B cell (primary cell): ENCODE data around the gene RAI1. TPM values are rescaled to one million over a fixed set of nuclear protein-coding genes. Genes with fewer than 3 reads are reported as not detected.

ENCODE experiments used
- ATAC-seq: fragments of 200-7000 bp; cut with Tn5 transposase; one replicate; pipeline ENCODE4 v1.10.0; 2021; ENCODE audit warnings: low read depth, mild to moderate bottlenecking, moderate number of reproducible peaks, moderate library complexity
- CTCF ChIA-PET: fragments of 350-600 bp; sonication (Branson Sonifier 250); formaldehyde crosslinking; loops from one replicate; lab custom pipeline; 2021; ENCODE audit warnings: antibody characterized with exemption, inconsistent platforms; lab: Charles Lee
- POLR2A ChIA-PET: fragments of 350-600 bp; sonication (Branson Sonifier 250); formaldehyde crosslinking; loops from one replicate; lab custom pipeline; 2021; ENCODE audit warnings: antibody characterized with exemption; lab: Charles Lee
- DNase-seq: peaks from one replicate; pipeline ENCODE4 v3.0.0; 2013
- H2AFZ ChIP-seq: 2 replicates; pipeline ENCODE4 v1.6.1; 2012; ENCODE audit warnings: mild to moderate bottlenecking, low read depth, low read length; ENCODE audit not compliant: insufficient read depth, poor library complexity, severe bottlenecking
- H3K27ac ChIP-seq, 2 donors: 1 replicate in 1 of 2; 2 replicates in 1 of 2; pipeline ENCODE4 v1.5.1; 2012 to 2013; ENCODE audit warnings: low read length in 2 of 2, mild to moderate bottlenecking in 2 of 2, moderate library complexity in 1 of 2
- H3K27me3 ChIP-seq, 4 experiments: fragments of 200-600 bp in 1 of 4; sonication (generic) in 1 of 4; replicated peaks in 1 of 4; 1 replicate in 2 of 4; 2 replicates in 2 of 4; pipeline versions ENCODE4 v1.6.1 to v1.7.0; 2013 to 2016; ENCODE audit warnings: low read length in 3 of 4, mild to moderate bottlenecking in 2 of 4, mixed read lengths in 1 of 4, moderate library complexity in 1 of 4; ENCODE audit not compliant: insufficient read depth in 4 of 4, control insufficient read depth in 3 of 4; ENCODE audit errors: control extremely low read depth in 1 of 4
- H3K36me3 ChIP-seq, 2 experiments: replicated peaks in 1 of 2; 1 replicate in 1 of 2; 2 replicates in 1 of 2; pipeline versions ENCODE4 v1.6.1 to v1.7.1; 2013; ENCODE audit warnings: low read length in 1 of 2; ENCODE audit not compliant: insufficient read depth in 2 of 2, control insufficient read depth in 1 of 2; ENCODE audit errors: control extremely low read depth in 1 of 2, extremely low read depth in 1 of 2
- H3K4me1 ChIP-seq, 2 donors: fragments of 200-600 bp in 1 of 2; sonication (generic) in 1 of 2; 1 replicate in 1 of 2; 2 replicates in 1 of 2; pipeline versions ENCODE4 v1.5.1 to v1.6.1; 2013 to 2017; ENCODE audit warnings: low read length in 2 of 2; ENCODE audit not compliant: control insufficient read depth in 2 of 2, insufficient read depth in 2 of 2
- H3K4me2 ChIP-seq: replicated peaks from 2 replicates; pipeline ENCODE3; 2012; ENCODE audit warnings: mild to moderate bottlenecking, low read depth, low read length; ENCODE audit not compliant: poor library complexity, severe bottlenecking
- H3K4me3 ChIP-seq, 5 experiments: fragments of 200-600 bp in 1 of 5; sonication (generic) in 1 of 5; 1 replicate in 3 of 5; 2 replicates in 2 of 5; pipeline versions ENCODE4 v1.5.1 to v1.7.0; 2011 to 2016; ENCODE audit warnings: low read length in 4 of 5, mild to moderate bottlenecking in 4 of 5, low read depth in 2 of 5, control low read depth in 1 of 5, moderate library complexity in 1 of 5; ENCODE audit not compliant: insufficient read depth in 1 of 5; ENCODE audit errors: control extremely low read depth in 1 of 5, extremely low read depth in 1 of 5
- H3K79me2 ChIP-seq: fragments of 200-600 bp; sonication (generic); one replicate; pipeline ENCODE4 v1.6.0; 2016; ENCODE audit warnings: low read length; ENCODE audit not compliant: control insufficient read depth, insufficient read depth
- H3K9ac ChIP-seq: fragments of 200-600 bp; sonication (generic); 2 replicates; pipeline ENCODE4 v1.6.1; 2017; ENCODE audit warnings: mild to moderate bottlenecking, low read length, moderate library complexity
- H3K9me3 ChIP-seq, 3 donors: one replicate each; pipeline versions ENCODE4 v1.6.1 to v1.7.1; 2013; ENCODE audit warnings: low read length in 2 of 3; ENCODE audit not compliant: control insufficient read depth in 2 of 3, insufficient read depth in 1 of 3; ENCODE audit errors: control extremely low read depth in 1 of 3
- H4K20me1 ChIP-seq: 2 replicates; pipeline ENCODE4 v1.6.0; 2012; ENCODE audit warnings: mild to moderate bottlenecking, low read length; ENCODE audit not compliant: insufficient read depth, control insufficient read depth, poor library complexity, severe bottlenecking
- H3K27ac Mint-ChIP-seq: one replicate; pipeline ENCODE4 v1.8.0; 2021; ENCODE audit warnings: mixed read lengths
- H3K27me3 Mint-ChIP-seq: one replicate; pipeline ENCODE4 v1.8.0; 2021; ENCODE audit warnings: mixed read lengths
- H3K4me1 Mint-ChIP-seq: one replicate; pipeline ENCODE4 v1.8.0; 2021; ENCODE audit warnings: mixed read lengths
- H3K4me3 Mint-ChIP-seq: one replicate; pipeline ENCODE4 v1.8.0; 2021; ENCODE audit warnings: mixed read lengths
- H3K9me3 Mint-ChIP-seq: one replicate; pipeline ENCODE4 v1.8.0; 2022; ENCODE audit warnings: mixed read lengths; ENCODE audit not compliant: insufficient read depth
- EZH2 ChIP-seq: IDR thresholded peaks from 2 replicates; pipeline ENCODE4 v1.6.1; 2012; ENCODE audit warnings: borderline replicate concordance, low read depth, mild to moderate bottlenecking, moderate library complexity, low read length; ENCODE audit not compliant: insufficient read depth, poor library complexity, severe bottlenecking
- WGBS: methylation state at CpG from one replicate; pipeline ENCODE4 v1.1.5; 2013; ENCODE audit warnings: missing lambda C conversion rate; ENCODE audit not compliant: insufficient coverage; 5-methylcytosine and 5-hydroxymethylcytosine counted together
- intact Hi-C: fragments of 100-400 bp; cut with micrococcal nuclease; formaldehyde crosslinking; loops from one replicate; pipeline ENCODE4 v1.10.0; 2022
- polyA plus RNA-seq: library from polyadenylated mRNA; depleted of rRNA; stranded (reverse); fragments of >200 nt; gene quantifications from 2 replicates; pipeline ENCODE4 v1.2.3, GENCODE V29; 2012
- total RNA-seq, 2 donors: library from RNA; stranded (reverse); fragments of 120-200 nt in 1 of 2; gene quantifications; 1 replicate in 1 of 2; 2 replicates in 1 of 2; pipeline versions ENCODE4 v1.2.3 to v1.2.4, GENCODE V29; 2013 to 2022
- TF ChIP-seq, protein P1 (sequence below): fragments of 200-600 bp; IDR thresholded peaks from one replicate; pipeline ENCODE4 v1.8.0; 2022; ENCODE audit warnings: antibody characterized with exemption, mild to moderate bottlenecking

The RAI1 gene
- total and polyA plus RNA-seq, 2 donors (not counting 1 experiment from before 2014, with no cell fraction given) = 4.7 to 34.0 TPM

- H3K27me3 ChIP-seq = no peaks in the 10 kb centered on the region
- no peak overlapping the region for H2AFZ ChIP-seq
- Mint-ChIP-seq H3K27me3 (no peaks in the 10 kb centered on the region), H3K4me3 (peak overlapping the region; percentile 88), H3K4me1 (peaks cover 54% of the 10 kb centered on the region), H3K9me3 (no peaks in the 10 kb centered on the region), H3K27ac (peak overlapping the region; percentile 88)
- no peak overlapping the region for H3K9ac ChIP-seq
- H4K20me1 ChIP-seq = peaks cover 13% of the 10 kb centered on the region
- DNase-seq (no peak), ATAC-seq (no peak)
- intact Hi-C loops = no loop called here
- TF ChIP-seq, protein P1, sequence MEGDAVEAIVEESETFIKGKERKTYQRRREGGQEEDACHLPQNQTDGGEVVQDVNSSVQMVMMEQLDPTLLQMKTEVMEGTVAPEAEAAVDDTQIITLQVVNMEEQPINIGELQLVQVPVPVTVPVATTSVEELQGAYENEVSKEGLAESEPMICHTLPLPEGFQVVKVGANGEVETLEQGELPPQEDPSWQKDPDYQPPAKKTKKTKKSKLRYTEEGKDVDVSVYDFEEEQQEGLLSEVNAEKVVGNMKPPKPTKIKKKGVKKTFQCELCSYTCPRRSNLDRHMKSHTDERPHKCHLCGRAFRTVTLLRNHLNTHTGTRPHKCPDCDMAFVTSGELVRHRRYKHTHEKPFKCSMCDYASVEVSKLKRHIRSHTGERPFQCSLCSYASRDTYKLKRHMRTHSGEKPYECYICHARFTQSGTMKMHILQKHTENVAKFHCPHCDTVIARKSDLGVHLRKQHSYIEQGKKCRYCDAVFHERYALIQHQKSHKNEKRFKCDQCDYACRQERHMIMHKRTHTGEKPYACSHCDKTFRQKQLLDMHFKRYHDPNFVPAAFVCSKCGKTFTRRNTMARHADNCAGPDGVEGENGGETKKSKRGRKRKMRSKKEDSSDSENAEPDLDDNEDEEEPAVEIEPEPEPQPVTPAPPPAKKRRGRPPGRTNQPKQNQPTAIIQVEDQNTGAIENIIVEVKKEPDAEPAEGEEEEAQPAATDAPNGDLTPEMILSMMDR = no peak
- no peak for TF ChIP-seq EZH2
- no CpG with 5 or more reads among the region's 4 CpGs for WGBS
- no peaks in the 10 kb centered on the region for H3K9me3 ChIP-seq
- POLR2A ChIA-PET = interaction anchor here (0.6 to 1.6 kb wide), 3 partner anchors 14 to 278 kb away, joined by 3 to 4 read pairs (median 4); no protein-coding TSS in a partner anchor
- H3K4me2 ChIP-seq = no peak overlapping the region
- H3K36me3 ChIP-seq = no peaks in the 10 kb centered on the region
- CTCF ChIA-PET = interaction anchor here (1.0 to 1.7 kb wide), 3 partner anchors 14 to 85 kb away, joined by 3 to 5 read pairs (median 3); no protein-coding TSS in a partner anchor
- H3K4me3 ChIP-seq = no peak overlapping the region
- no peak overlapping the region for H3K27ac ChIP-seq
- peaks cover 84% of the 10 kb centered on the region for H3K79me2 ChIP-seq
- H3K4me1 ChIP-seq = peaks cover 43 to 49% of the 10 kb centered on the region in 2 donors
Measured at GRCh38 chr17:17696085-17696484, 14.8 kb downstream of the RAI1 start.

GRCh38 chr17:17696882-17697633 is 15.8 kb downstream of the RAI1 start:
- Histone ChIP-seq H3K79me2 (peaks cover 87% of the 10 kb centered on the region), H3K27ac (no peak overlapping the region), H3K9me3 (no peaks in the 10 kb centered on the region), H3K4me3 (no peak overlapping the region), H3K36me3 (no peaks in the 10 kb centered on the region), H3K4me2 (no peak overlapping the region), H2AFZ (no peak overlapping the region), H3K4me1 (peaks cover 34 to 42% of the 10 kb centered on the region in 2 donors), H4K20me1 (peaks cover 23% of the 10 kb centered on the region), H3K9ac (no peak overlapping the region), H3K27me3 (no peaks in the 10 kb centered on the region)
- H3K4me3 Mint-ChIP-seq = peak overlapping the region; percentile 11
- POLR2A ChIA-PET = interaction anchor here (0.6 kb wide), 1 partner anchor 161 kb away, joined by 4 read pairs; no protein-coding TSS in a partner anchor
- CTCF ChIA-PET = no interaction called here
- H3K27ac Mint-ChIP-seq = no peak overlapping the region
- H3K4me1 Mint-ChIP-seq = peaks cover 51% of the 10 kb centered on the region
- ATAC-seq = no peak
- WGBS = 94% methylated on average over 13 of the region's 13 CpGs
- no peaks in the 10 kb centered on the region for H3K9me3 Mint-ChIP-seq
- intact Hi-C loops = no loop called here
- TF ChIP-seq, protein P1 = no peak
- no peak for TF ChIP-seq EZH2
- no peak for DNase-seq
- H3K27me3 Mint-ChIP-seq = no peaks in the 10 kb centered on the region
